ENCODE measurements around the gene SERPINA12. TPM values are rescaled to one million over a fixed set of nuclear protein-coding genes. Genes with fewer than 3 reads are reported as not detected.

The SERPINA12 gene
- polyA plus RNA-seq, 1 donor from 2014 or later: not detected

DNA sequence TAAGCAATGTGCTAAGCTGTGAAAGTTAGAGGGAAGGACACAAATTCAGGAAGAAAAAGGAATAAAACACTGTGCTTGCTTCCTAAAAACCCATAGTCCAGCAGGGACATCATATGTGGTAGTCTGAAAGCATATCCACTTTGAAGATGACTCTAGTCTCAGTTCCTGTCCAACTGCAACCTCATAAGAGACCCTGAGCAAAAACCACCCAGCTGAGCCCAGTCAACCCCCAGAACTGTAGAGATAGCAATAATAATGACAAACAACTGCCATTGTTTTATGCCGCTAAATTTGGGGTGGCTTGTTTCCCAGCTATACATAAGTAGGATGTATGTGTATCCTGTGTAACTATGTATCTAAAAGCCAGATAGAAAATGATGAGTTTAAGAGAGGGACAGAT lies 48.1 kb upstream of the SERPINA12 start:
- TF ChIP-seq TAF1 (IDR thresholded peaks at IDR 0.05; ENCODE audit: low read depth): no peak
- TF ChIP-seq POLR2AphosphoS5 (IDR thresholded peaks at IDR 0.05): no peak
- no peak for TF ChIP-seq RAD21 (conservative IDR thresholded peaks at IDR 0.05)
- no peak for TF ChIP-seq MXI1 (conservative IDR thresholded peaks at IDR 0.05; ENCODE audit: poor library complexity, severe bottlenecking)
- TF ChIP-seq, protein P1, sequence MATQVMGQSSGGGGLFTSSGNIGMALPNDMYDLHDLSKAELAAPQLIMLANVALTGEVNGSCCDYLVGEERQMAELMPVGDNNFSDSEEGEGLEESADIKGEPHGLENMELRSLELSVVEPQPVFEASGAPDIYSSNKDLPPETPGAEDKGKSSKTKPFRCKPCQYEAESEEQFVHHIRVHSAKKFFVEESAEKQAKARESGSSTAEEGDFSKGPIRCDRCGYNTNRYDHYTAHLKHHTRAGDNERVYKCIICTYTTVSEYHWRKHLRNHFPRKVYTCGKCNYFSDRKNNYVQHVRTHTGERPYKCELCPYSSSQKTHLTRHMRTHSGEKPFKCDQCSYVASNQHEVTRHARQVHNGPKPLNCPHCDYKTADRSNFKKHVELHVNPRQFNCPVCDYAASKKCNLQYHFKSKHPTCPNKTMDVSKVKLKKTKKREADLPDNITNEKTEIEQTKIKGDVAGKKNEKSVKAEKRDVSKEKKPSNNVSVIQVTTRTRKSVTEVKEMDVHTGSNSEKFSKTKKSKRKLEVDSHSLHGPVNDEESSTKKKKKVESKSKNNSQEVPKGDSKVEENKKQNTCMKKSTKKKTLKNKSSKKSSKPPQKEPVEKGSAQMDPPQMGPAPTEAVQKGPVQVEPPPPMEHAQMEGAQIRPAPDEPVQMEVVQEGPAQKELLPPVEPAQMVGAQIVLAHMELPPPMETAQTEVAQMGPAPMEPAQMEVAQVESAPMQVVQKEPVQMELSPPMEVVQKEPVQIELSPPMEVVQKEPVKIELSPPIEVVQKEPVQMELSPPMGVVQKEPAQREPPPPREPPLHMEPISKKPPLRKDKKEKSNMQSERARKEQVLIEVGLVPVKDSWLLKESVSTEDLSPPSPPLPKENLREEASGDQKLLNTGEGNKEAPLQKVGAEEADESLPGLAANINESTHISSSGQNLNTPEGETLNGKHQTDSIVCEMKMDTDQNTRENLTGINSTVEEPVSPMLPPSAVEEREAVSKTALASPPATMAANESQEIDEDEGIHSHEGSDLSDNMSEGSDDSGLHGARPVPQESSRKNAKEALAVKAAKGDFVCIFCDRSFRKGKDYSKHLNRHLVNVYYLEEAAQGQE (IDR thresholded peaks at IDR 0.05; ENCODE audit: borderline replicate concordance): no peak
- TF ChIP-seq, protein P2, sequence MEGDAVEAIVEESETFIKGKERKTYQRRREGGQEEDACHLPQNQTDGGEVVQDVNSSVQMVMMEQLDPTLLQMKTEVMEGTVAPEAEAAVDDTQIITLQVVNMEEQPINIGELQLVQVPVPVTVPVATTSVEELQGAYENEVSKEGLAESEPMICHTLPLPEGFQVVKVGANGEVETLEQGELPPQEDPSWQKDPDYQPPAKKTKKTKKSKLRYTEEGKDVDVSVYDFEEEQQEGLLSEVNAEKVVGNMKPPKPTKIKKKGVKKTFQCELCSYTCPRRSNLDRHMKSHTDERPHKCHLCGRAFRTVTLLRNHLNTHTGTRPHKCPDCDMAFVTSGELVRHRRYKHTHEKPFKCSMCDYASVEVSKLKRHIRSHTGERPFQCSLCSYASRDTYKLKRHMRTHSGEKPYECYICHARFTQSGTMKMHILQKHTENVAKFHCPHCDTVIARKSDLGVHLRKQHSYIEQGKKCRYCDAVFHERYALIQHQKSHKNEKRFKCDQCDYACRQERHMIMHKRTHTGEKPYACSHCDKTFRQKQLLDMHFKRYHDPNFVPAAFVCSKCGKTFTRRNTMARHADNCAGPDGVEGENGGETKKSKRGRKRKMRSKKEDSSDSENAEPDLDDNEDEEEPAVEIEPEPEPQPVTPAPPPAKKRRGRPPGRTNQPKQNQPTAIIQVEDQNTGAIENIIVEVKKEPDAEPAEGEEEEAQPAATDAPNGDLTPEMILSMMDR (IDR thresholded peaks at IDR 0.05; ENCODE audit: poor library complexity, severe bottlenecking): no peak
- TF ChIP-seq SMC3 (conservative IDR thresholded peaks at IDR 0.05; ENCODE audit: poor library complexity): no peak
- no peak for TF ChIP-seq EP300 (conservative IDR thresholded peaks at IDR 0.05; ENCODE audit: poor library complexity, severe bottlenecking)
- TF ChIP-seq EZH2 (IDR thresholded peaks at IDR 0.05; ENCODE audit: borderline replicate concordance, insufficient read depth, low read length, poor library complexity, severe bottlenecking): no peak
- Histone ChIP-seq H3K9ac (ENCODE audit: low read length) (no peak overlapping the region), H4K20me1 (ENCODE audit: insufficient read depth) (no peaks in the 10 kb centered on the region), H3K4me2 (ENCODE audit: low read length) (no peak overlapping the region), H2AFZ (ENCODE audit: low read depth, low read length) (no peak overlapping the region), H3K9me2 (ENCODE audit: insufficient read depth, low read length) (no peaks in the 10 kb centered on the region), H3K4me3 (ENCODE audit: low read length) (no peak overlapping the region), H3F3A (ENCODE audit: insufficient read depth, low read length, poor library complexity, severe bottlenecking) (no peaks in the 10 kb centered on the region), H3K9me3 (ENCODE audit: low read length) (no peaks in the 10 kb centered on the region), H3K36me3 (ENCODE audit: insufficient read depth, low read length) (no peaks in the 10 kb centered on the region), H3K27ac (ENCODE audit: low read length) (no peak overlapping the region), H3K79me2 (replicated peaks; ENCODE audit: insufficient read depth, low read length) (no peaks in the 10 kb centered on the region), H3K27me3 (ENCODE audit: insufficient read depth, low read depth, low read length) (no peaks in the 10 kb centered on the region)

DNA sequence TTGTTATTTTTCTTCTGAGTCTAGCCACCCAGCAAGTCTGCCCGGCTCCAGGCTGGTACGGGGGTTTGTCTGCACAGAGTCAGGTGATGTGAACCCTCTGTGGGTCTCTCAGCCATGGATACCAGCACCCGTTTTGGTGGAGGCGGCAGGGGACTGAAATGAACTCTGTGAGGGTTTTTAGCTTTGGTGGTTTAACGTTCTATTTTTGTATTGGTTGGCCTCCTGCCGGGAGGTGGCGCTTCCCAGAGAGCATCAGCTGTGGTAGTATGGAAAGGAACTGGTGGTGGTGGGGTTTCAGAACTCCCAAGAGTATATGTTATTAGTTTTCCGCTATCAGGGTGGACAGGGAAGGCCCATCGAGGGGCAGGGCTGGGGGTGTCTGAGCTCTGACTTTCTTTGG lies 46.7 kb upstream of the SERPINA12 start:
- Histone ChIP-seq H4K20me1 (ENCODE audit: insufficient read depth) (no peaks in the 10 kb centered on the region), H3K27ac (ENCODE audit: low read length) (no peak overlapping the region), H3K9ac (ENCODE audit: low read length) (no peak overlapping the region), H2AFZ (ENCODE audit: low read depth, low read length) (no peak overlapping the region), H3K4me2 (ENCODE audit: low read length) (no peak overlapping the region), H3K27me3 (ENCODE audit: insufficient read depth, low read depth, low read length) (no peaks in the 10 kb centered on the region), H3K9me3 (ENCODE audit: low read length) (no peaks in the 10 kb centered on the region), H3K4me3 (ENCODE audit: low read length) (no peak overlapping the region), H3K36me3 (ENCODE audit: insufficient read depth, low read length) (no peaks in the 10 kb centered on the region), H3K9me2 (ENCODE audit: insufficient read depth, low read length) (no peaks in the 10 kb centered on the region), H3F3A (ENCODE audit: insufficient read depth, low read length, poor library complexity, severe bottlenecking) (no peaks in the 10 kb centered on the region), H3K79me2 (replicated peaks; ENCODE audit: insufficient read depth, low read length) (no peaks in the 10 kb centered on the region)
- TF ChIP-seq RAD21 (conservative IDR thresholded peaks at IDR 0.05): no peak
- TF ChIP-seq, protein P1 (IDR thresholded peaks at IDR 0.05; ENCODE audit: borderline replicate concordance): no peak
- no peak for TF ChIP-seq TAF1 (IDR thresholded peaks at IDR 0.05; ENCODE audit: low read depth)

Measured in neural cell (in vitro differentiated cells).